ENCODE results near the gene GTF2B.
"Not testable (repeated sequence)": the region's sequence is repeated elsewhere in the genome, so short reads cannot be mapped to it uniquely, and the experiment has no call there.

The GTF2B gene

GRCh38 chr1:88920845-88921244 lies 29.5 kb upstream of the GTF2B start:
- TF ChIP-seq, protein P1, sequence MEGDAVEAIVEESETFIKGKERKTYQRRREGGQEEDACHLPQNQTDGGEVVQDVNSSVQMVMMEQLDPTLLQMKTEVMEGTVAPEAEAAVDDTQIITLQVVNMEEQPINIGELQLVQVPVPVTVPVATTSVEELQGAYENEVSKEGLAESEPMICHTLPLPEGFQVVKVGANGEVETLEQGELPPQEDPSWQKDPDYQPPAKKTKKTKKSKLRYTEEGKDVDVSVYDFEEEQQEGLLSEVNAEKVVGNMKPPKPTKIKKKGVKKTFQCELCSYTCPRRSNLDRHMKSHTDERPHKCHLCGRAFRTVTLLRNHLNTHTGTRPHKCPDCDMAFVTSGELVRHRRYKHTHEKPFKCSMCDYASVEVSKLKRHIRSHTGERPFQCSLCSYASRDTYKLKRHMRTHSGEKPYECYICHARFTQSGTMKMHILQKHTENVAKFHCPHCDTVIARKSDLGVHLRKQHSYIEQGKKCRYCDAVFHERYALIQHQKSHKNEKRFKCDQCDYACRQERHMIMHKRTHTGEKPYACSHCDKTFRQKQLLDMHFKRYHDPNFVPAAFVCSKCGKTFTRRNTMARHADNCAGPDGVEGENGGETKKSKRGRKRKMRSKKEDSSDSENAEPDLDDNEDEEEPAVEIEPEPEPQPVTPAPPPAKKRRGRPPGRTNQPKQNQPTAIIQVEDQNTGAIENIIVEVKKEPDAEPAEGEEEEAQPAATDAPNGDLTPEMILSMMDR (IDR thresholded peaks at IDR 0.05; ENCODE audit: low read depth, low read length) = no peak
- no peak for DNase-seq (ENCODE audit: extremely low read depth, low read depth)

- no peak for DNase-seq (ENCODE audit: extremely low read depth, low read depth)
- TF ChIP-seq, protein P1 (IDR thresholded peaks at IDR 0.05; ENCODE audit: low read depth, low read length) = no peak
These were observed 26.1 kb upstream of the GTF2B start for GRCh38 chr1:88917321-88918025.

GRCh38 chr1:88916883-88917282 lies 25.5 kb upstream of the GTF2B start:
- DNase-seq (ENCODE audit: extremely low read depth, low read depth) = no peak
- TF ChIP-seq, protein P1 (IDR thresholded peaks at IDR 0.05; ENCODE audit: low read depth, low read length) = no peak

- not testable (repeated sequence) for DNase-seq (ENCODE audit: extremely low read depth, low read depth)
These were observed 20.4 kb upstream of the GTF2B start for GRCh38 chr1:88911800-88912199.

DNA sequence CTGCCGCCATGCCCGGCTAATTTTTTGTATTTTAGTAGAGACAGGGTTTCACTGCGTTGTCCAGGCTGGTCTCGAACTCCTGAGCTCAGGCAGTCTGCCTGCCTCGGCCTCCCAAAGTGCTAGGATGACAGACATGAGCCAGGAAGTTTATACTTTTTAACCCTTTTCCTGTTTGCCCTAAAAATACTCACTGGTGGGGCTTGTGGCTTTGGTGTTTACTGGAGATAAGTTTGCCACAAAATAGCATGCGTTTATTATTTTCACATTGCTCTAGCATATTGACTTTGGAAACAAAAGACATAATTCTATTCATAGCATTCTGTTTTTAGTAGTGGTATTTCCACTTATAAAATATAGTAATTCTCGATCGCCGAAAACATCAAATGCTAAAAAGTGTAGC lies 19.8 kb upstream of the GTF2B start:
- TF ChIP-seq, protein P1 (IDR thresholded peaks at IDR 0.05; ENCODE audit: low read depth, low read length) = no peak
- no peak for DNase-seq (ENCODE audit: extremely low read depth, low read depth)

- TF ChIP-seq, protein P1 (IDR thresholded peaks at IDR 0.05; ENCODE audit: low read depth, low read length) = no peak
- DNase-seq (ENCODE audit: extremely low read depth, low read depth) = no peak
These were observed 19.0 kb upstream of the GTF2B start for GRCh38 chr1:88910401-88910800.

GRCh38 chr1:88900883-88901282 lies 9.5 kb upstream of the GTF2B start:
- no peak for DNase-seq (ENCODE audit: extremely low read depth, low read depth)
- TF ChIP-seq, protein P1 (IDR thresholded peaks at IDR 0.05; ENCODE audit: low read depth, low read length) = no peak
